C4-2B (cell line): ENCODE results near the gene SLC30A3.

Experiments
- H3K27ac ChIP-seq: fragments of 450-650 bp; 2 replicates; pipeline ENCODE4 v1.5.1; 2017
- ZFX ChIP-seq: fragments of 450-650 bp; IDR thresholded peaks from 2 replicates; pipeline ENCODE4 v1.6.1; 2017
- TF ChIP-seq, protein P1 (sequence below): fragments of 450-650 bp; conservative IDR thresholded peaks from 2 replicates; pipeline ENCODE4 v1.5.1; 2017; ENCODE audit warnings: mild to moderate bottlenecking

Gene SLC30A3

DNA sequence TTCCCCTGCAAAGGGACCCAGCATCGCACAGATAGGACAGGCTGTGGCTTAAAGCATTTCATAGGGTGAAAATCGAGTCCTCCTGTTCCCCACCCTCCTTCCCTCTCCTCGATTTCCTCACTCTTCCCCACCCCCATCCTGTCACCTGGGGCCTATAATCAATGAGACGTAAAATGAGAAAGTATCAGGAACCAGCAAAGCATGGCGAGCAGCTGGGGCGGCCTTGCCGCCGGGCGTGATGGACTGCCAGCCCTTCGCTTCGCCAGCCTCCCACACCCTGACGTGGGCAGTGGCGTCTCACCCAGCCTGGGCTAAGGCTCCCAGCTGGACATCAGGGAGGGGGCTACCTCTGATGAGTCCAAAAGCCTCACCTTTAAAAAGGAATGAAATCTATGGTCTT is 11.1 kb downstream of the SLC30A3 start:
- H3K27ac ChIP-seq = no peak overlapping the region
- no peak for TF ChIP-seq ZFX
- TF ChIP-seq, protein P1, sequence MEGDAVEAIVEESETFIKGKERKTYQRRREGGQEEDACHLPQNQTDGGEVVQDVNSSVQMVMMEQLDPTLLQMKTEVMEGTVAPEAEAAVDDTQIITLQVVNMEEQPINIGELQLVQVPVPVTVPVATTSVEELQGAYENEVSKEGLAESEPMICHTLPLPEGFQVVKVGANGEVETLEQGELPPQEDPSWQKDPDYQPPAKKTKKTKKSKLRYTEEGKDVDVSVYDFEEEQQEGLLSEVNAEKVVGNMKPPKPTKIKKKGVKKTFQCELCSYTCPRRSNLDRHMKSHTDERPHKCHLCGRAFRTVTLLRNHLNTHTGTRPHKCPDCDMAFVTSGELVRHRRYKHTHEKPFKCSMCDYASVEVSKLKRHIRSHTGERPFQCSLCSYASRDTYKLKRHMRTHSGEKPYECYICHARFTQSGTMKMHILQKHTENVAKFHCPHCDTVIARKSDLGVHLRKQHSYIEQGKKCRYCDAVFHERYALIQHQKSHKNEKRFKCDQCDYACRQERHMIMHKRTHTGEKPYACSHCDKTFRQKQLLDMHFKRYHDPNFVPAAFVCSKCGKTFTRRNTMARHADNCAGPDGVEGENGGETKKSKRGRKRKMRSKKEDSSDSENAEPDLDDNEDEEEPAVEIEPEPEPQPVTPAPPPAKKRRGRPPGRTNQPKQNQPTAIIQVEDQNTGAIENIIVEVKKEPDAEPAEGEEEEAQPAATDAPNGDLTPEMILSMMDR = no peak

DNA sequence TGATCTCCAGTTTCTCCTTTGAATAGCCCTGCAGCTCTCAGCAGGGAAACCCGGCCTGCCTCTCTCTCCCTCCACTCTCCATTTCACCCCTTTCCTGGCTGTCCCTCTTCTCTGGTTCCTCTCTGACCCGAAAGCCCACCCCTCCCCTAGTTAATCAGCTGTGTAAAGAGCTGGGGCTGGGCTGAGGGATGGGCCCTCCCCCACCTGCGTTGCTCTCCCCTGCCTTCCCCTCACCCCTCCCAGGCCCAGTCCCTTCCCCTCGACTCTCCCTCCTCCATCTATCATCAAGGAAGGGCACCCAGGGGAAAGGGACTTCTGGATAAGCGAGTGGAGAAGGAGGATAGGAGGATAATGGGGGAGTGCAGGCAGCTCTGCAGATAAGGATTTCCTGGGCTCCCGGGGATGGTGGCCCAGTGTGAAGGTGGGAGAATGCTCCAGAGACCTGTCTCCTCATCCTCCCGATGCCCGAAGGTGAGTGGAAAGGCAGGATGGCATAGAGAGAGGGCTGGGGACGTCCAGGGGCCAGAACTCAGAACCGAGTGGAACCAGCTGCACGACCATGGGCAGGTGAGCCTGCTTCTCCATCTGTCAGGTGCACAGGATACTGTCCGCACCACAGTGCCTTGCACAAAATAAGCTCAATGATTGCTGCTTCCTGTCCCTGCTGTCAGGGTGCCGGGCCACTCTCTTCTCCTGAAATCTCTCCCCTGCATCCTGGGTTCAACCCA is 12.0 kb downstream of the SLC30A3 start:
- H3K27ac ChIP-seq = peak overlapping the region; percentile 63; the same call in 1 of the 2 replicates
- TF ChIP-seq ZFX = no peak
- TF ChIP-seq, protein P1 = no peak

DNA sequence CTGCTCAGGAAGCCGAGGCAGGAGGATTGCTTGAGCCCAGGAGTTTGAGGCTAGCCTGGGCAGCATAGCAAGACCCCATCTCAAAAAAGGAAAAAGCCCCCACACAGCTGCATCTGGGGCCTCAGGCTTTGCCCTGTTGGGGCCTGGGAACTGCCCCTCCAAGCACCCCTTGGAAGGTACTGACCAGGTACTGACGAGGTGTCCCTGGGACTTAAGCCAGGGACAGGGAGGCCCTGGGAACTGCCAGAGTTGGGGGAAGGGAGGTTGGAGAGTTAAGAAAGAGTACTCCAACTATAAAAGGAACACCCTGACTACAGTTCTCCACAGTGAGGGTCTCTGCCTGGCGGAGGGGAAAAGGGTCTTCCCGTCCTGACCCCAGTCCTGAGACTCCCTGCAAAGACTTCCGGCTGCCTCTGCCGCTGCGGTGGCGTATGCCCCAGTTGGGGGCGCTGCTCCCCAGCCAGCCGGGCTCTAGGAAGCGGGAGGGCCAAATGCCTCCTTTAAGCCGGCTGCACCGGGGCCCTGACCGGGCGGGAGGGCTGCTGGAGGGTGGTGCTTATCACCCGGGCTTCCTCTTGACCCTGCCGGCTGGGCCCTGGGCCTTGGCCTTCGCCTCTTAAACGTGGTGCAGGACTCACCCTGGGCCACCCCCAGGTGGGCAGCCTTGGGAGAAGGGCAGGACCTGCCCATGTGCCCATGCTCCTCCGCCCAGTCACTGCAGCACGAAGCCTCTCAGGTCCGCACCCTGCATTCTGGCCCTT is 12.8 kb downstream of the SLC30A3 start:
- H3K27ac ChIP-seq = peak overlapping the region; percentile 63
- TF ChIP-seq, protein P1 = no peak; the same call in 1 of the 2 replicates
- no peak for TF ChIP-seq ZFX

DNA sequence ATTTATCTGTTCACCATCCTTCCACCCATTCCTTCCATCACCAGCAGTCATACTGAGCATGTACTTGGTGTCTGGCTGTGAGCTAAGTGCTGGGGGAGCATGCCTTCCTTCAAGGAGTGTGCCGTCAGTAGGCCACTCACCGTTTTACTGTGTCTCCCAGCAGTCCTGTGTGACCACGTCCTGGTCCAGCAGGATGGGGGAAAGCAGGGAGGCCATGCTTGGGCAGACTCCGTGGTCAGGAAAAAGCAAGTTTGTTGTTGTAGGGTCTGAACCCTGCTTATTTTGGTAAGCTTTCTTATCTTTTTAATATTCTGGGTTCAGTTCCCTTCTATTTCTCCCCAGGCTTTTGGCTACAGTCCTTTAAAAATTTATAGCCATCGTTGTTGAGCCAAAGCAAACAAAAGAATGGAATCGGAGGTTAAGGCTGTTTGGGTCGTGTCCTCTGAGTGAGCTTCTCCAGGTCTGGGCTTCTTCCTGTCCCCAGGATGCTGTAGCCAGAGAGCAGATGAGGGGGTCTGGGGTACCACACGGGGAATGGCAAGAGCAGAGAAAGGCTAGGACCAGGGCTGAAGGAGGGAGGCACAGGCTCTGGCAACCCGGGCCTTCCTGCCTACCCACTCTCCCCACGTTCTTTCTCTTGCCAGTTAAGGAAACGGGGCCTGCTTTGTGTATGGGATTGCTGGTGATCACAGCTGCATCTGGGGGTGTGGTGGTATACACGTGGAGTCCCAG is 13.5 kb downstream of the SLC30A3 start:
- H3K27ac ChIP-seq = peak overlapping the region; percentile 63
- no peak for TF ChIP-seq ZFX
- TF ChIP-seq, protein P1 = no peak

DNA sequence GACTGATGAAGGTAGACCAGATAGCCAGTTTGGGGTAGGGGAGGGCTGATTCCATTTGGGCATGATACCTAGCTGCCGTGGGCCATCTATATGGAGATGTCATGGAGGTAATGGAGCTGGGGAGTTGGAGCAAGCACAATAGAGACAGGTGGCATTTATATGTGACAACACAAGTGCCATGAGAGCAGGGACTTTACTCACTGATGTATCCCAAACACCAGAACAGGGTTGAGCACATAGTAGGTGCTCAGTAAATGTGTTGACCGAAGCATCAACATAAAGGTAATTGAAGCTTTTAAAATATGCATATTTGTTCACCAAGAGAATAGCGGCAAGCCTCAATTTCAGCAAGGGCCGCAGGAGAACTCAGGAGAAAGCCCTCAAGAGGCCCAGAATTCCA is 15.0 kb downstream of the SLC30A3 start:
- TF ChIP-seq ZFX = no peak
- TF ChIP-seq, protein P1 = no peak
- no peak overlapping the region; the same call in 1 of the 2 replicates for H3K27ac ChIP-seq

DNA sequence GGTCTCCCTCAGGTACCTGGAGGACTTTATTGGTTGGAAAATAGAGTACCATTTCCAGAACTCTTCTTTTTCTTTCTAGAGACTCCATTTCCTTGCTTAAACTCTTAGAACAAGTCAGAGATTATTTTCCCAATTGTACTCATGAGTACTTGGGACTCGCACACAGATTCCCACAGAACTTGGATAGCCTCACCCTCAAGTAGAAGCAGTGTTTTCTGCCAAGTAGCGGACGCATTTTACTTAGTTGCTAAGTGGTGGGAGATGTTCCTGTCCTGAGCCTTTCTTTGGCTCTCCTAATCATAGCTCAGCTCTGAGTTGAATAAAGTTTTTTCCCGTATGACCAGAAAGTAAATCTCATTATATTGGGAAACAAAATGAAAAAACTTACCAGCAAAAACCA is 17.2 kb downstream of the SLC30A3 start:
- H3K27ac ChIP-seq = no peak overlapping the region
- TF ChIP-seq ZFX = no peak
- TF ChIP-seq, protein P1 = no peak

DNA sequence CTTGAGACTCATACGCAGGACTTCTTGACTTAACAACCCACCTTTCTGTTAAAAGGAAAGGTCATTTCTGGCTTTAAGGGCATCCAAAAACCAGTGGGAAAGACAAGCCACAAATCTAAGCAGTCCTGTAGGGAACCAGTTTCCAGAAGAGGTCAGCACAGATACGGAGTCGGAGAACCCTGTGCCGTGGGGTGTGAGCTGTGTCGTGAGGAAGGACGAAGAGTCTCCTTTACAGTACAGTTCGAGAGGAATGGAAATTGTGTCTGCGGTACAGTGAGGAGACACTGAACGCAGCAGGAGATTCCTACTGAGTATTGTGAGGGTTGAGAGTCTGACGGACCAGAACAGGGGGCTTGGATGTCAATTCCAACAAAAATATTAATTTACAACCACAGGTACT is 17.7 kb downstream of the SLC30A3 start:
- H3K27ac ChIP-seq = no peak overlapping the region
- TF ChIP-seq ZFX = no peak
- TF ChIP-seq, protein P1 = no peak
